ENCODE data around the gene COL5A1.

COL5A1 gene

GRCh38 chr9:134748591-134748990 is 107.0 kb downstream of the COL5A1 start:
- DNase-seq, result no peak

DNA sequence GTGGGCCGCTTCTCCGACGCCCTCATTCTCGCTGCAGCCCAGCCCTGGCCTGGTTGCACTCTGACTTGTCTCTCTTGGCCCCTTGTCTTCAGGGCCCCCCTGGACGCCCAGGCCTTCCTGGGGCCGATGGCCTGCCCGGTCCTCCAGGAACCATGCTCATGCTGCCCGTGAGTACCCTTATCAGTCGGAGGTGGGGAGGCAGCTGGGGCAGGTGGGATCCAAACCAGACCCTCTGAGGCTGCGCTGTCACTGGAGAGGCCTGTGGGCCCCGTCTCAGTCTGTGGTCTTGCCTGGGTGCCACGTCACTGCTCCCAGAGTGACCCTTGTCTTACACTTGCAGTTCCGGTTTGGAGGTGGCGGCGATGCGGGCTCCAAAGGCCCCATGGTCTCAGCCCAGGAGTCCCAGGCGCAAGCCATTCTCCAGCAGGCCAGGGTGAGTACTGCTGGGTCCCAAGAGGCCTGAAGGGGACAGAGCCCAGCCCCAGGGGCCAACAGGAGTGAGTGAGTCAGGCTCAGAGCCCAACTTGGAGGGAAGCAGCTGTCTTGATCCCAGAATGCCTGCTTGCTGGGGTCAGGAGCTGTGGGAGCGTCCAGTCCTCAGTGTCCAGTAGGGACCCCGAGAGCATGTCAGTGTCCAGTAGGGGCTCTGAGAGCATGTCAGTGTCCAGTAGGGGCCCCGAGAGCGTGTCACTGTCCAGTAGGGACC is 109.0 kb downstream of the COL5A1 start:
- no peak for DNase-seq

GRCh38 chr9:134751622-134752021 is 110.0 kb downstream of the COL5A1 start:
- DNase-seq, result no peak

- no peak for DNase-seq
Measured at GRCh38 chr9:134752471-134753168, 111.0 kb downstream of the COL5A1 start.

- DNase-seq, result no peak
Measured at GRCh38 chr9:134753191-134753590, 111.6 kb downstream of the COL5A1 start.

- no peak for DNase-seq
Measured at GRCh38 chr9:134755221-134755907, 113.8 kb downstream of the COL5A1 start.

DNA sequence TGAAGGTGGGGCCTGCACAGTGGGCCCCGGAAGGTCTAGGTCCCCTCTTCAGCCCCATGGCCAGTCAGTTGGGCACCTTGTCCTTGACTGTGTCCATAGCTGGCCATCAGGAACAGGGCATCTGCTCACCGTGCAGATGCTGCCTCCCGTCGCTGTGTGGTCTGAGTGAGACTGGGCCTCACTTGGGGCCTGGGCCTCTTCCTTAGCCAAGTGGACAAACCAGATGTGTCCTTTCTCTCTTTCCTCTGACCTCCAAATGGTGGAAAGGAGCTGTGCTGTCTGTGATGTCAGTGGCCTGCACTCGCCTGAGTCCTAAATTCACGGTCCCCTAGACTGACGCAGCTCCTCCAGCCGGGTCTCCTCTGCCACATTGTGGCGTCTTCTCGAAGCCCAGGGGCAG is 114.5 kb downstream of the COL5A1 start:
- no peak for DNase-seq

DNA sequence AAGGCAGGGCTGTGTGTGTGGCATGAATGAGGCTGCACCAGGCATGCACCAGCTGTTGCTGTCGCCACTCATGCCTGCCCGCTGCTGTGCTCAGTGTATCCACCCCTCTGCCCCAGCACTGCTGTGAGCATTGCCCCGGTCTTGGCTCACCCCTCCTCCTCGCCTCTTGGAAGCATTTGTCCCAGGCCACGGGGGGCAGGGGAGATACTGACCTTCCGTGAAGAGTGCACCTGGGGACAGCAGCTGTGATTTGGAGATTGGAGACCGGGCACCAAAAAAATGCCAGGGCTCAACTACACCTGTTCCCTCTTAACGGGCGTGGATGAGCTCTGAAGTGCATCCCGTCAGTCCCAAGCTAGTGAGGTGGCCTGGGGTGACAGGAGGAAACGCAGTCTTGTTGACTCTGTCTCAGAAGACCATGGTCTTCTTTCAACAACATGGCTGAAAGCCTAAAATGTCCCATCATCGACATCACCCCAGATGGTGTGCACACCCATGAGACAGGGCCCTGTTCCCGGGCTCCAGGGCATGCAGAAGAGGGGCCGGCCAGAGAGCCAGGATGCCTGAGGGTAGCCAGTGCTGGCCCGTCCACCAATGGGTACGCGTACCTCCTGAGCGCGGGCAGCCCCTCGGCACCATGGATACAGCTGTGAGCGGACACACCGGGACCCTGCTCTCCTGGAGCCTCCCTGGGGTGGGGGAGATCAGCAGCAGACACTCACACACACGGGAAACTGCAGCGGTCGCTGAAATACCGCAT is 115.8 kb downstream of the COL5A1 start:
- no peak for DNase-seq

- DNase-seq, result no peak
Measured at GRCh38 chr9:134758949-134759607, 117.5 kb downstream of the COL5A1 start.

- no peak for DNase-seq
Measured at GRCh38 chr9:134759913-134760312, 118.3 kb downstream of the COL5A1 start.

GRCh38 chr9:134760750-134761420 is 119.3 kb downstream of the COL5A1 start:
- DNase-seq, result no peak

DNA sequence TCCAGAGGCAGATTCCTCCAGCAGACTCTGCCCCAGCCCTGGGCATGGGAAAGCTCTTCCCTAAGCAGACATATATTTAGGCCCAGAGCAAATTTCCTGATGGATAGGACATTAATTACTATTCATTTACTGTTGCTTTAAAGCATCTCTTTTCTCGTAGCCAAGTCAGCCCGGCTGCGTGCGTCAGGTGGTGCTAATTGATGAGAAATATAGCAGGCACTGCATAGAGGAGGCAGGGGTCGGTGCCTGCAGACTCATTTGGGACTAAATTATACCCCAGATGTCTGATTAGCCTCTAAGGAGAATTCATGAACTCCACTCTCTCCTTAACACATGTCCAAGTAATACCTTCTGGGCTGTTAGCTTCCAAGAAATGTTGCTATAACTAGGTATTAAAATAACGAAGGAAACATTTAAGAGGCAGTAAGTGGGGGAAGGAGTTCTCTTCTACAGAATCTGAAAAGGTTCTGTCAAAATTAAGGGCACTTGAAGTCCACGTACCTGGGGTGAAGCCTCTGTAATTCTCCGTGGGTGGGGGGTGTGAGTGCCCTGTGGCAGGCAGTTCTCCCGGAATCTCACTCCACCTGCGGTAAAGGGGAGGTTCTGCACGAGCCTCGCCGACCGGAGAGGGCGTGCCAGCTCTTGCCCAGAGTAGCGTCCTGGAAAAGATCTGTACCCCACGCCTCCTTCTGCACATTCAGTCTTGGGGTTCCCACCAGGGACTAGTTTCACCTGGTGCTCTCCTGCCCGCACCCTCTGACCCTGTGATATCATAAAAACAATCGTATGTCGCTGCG is 123.1 kb downstream of the COL5A1 start:
- DNase-seq, result no peak

DNA sequence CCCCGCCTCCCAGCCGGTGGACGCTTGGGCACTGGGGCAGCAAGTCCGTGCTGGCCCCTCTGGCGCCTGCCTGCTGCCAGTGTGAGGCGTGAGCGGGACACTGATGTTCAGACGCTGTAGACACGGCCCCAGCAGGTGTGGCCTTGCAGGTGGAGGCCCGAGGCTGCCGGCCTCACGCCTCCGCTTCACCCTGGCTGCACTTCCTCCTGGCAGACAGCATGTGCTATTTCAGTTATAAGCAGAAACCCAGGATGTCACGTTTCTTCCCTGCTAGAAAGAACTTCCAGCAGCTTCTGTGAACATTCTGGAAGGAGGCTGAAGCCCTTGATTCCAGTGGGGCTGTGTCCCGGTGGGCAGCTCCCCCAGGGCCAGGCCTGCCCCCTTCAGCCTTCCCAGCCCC is 124.2 kb downstream of the COL5A1 start:
- no peak for DNase-seq

DNA sequence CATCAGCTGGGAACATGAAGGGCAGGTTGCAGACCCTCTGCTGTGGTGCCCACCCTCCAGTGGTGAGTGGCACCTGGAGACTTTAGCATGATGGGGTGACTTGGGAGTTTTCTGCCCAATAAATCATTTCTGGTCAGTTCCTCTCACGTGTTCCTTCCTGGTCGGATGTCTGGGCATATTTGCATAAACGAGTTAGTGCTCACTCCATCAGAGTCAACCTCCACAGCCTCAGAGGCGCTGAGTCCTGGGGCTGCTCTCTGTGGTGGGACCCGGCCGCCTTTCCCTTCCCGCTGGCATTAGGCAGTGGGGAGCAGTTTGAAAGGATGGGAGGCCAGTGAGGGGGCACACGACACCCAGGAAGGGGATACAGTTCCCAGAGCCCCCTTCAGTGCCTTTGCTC is 125.0 kb downstream of the COL5A1 start:
- DNase-seq, result no peak

- DNase-seq, result no peak
Measured at GRCh38 chr9:134768332-134768708, 126.7 kb downstream of the COL5A1 start.

GRCh38 chr9:134768709-134769351 is 127.2 kb downstream of the COL5A1 start:
- no peak for DNase-seq

DNA sequence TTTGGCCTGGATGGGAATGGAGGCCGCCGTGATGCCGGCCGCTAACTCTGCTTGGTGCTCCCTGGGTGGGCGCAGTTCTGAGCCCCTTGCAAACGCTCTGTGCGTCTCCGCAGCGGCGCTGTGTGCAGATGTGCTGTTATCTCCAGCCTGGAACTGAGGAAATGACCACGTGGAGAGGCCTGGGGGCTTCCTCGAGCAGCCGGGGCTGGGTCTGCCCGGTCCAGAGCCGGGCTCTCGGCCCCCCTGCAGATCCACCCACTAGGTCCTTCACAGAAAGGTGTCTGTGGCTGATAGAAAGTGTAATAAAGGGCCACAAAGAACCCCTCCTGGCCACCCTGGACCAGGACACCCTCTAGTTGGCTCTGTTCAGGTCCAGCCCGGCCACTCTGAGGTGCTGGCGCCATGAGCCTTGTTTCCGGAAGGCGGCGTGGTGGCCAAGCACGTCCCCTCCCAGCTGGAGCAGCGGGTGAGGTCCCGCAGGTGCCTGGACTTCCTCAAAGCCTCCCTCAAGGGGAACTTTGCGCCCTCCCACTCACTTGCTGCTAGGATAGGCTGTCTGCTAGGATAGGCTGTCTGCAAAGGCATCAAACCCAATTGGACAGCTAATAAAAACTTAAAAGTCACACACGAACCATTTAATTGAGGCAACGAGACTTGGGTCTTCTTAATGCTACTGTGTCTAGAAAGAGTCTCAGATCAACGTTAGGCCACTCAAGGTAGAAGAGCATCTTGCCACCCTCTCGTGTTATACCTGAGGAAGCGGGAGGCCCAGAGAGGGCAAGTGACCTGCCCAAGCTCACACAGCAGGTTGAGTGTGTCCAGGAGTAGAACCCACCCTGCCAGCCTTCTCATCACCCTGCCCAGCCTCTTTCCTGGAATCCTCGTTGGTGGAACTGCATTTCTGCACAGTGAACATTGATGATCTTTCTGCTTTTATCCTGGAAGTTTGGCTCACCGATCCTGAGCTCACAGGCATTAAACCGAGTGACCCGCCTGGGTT is 129.7 kb downstream of the COL5A1 start:
- no peak for DNase-seq

DNA sequence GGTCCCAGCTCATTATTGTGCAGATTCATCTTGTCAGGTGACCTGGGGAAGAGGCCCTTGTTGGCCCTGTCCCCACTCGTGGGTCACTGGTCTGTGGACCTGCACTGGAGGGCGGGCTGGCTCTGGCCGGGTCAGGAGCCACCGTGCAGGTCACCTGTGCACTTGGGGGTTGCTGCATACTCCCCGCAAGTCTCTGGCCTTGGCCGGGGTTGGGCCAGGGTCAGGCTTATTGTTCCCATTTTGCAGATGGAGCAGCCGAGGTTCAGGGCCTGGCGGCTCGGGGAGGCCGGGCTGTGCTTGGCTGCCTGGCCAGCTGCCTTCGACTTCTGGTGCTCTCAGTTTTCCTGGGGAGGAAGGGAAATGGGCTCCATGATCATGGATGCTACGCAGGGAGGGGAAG is 130.7 kb downstream of the COL5A1 start:
- no peak for DNase-seq

- DNase-seq, result no peak
Measured at GRCh38 chr9:134773842-134774241, 132.2 kb downstream of the COL5A1 start.

- DNase-seq, result no peak
Measured at GRCh38 chr9:134774410-134774809, 132.8 kb downstream of the COL5A1 start.

Data from CD4-positive, alpha-beta T cell treated with Interferon alpha-2 for 1 hour (primary cell).